ENCODE data around the gene CNGA3.
"Not testable (repeated sequence)": the region's sequence is repeated elsewhere in the genome, so short reads cannot be mapped to it uniquely, and the experiment has no call there.

Gene CNGA3

DNA sequence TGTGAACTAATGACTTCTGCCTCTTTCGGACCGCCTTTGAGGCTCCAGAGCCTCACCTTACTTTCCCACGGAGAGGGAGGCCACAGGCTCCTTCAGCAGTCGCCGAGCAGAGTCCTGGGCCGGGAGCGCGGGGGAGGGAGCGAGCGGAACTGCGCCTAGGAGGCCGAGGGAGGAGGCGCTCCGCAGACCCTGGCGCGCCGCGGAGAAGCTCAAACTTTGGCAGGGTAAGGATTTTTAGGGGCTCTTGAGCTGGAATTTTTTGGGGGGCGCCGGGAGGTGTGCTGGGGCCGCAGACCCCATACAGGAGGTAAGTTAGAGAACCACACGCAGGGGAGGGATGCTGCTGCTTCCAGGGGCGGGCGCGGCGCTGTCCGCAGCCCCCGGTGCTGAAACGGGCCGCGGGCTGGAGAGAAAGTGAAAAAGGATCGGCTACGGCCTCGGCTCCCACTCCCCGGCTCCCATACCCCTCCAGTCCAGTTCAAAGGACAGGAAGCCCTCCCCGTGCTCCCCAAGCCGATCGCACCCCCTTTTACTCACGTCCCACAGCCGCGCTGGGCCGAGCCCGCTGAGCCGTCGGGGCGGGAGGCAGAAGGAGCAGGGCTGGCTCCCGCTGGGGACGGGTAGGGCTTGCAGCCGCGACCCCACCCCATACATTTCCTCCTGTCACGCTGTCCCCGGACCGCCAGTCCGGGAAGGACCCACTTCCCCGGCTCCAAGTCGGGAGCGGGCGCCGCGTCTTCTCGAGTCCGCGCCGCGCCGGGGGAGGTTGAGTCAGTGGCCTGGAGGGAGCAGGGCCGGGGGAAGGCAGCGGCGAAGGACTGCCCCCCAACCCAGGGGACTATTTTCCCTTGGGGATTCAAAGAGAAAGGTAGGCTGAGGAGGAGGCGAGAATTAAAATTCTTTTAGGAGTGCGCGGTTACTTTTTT lies at the start of gene CNGA3:
CNGA3 (plus strand) TSS at position 146 of the 926 bp plus-strand sequence. CDS start 23,520 bp downstream, outside the sequence.
- peak in 1 of 2 experiments; percentile 9 for DNase-seq

DNA sequence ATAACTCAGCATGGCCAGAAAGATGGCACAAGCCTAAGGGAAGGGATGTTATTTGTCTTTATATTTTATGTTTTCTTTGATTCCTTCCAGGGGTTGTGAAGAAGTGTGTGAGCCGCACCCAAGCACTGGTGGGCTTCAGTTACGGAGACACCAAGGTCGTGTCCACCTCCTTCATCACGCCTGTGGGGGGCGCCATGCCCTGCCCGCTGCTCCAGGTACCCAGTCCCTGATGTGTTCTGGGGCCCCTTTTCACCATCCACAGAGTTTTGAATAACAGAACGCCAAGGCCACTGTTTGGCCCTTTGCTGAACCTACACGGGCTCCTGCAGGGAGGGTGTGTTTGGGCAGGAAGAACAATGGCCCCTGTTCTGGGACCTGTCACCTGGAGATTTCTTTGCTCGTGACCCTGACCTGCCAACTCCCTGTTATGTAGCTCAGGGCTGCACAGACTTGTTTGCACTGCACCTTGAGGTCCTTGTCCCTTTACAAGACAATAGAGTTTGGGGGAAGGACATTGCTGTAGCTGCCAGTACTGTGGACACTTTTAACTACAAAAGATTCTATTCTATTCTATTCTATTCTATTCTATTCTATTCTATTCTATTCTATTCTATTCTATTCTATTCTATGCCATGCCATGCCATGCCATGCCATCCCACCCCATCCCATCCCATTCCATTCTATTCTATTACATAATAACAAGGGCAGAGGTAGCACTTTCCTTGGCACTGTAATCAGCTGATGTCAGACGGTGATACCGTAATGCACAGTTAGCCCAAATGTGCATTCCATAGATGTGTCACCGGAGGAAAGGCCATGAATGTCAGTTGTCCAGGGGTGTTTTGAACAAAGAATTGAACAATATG lies 48.2 kb upstream of the CNGA3 start:
- no peak for DNase-seq

DNA sequence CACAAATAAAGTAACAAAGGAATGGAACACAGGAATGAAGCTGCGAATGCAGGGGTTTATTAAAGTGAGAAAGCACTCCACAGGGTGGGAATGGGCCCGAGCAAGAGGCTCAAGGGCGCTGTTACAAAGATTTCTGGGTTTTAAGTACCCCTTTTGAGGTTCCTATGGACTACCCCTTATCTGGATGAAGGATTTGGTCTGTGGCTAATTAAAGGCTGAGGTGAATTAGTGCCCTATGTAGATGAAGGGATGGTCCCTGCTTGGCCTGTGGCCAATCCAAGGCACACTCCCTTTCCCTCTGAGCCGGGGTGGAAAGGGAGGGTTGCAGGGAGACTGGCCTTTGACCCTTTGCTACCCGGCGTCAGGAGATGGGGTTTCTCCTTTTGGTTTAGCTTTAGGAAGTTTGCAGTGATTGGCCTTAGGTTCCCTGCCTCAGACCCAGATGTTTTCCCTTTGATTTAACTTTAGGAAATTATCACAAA lies 47.5 kb upstream of the CNGA3 start:
- DNase-seq: no peak

DNA sequence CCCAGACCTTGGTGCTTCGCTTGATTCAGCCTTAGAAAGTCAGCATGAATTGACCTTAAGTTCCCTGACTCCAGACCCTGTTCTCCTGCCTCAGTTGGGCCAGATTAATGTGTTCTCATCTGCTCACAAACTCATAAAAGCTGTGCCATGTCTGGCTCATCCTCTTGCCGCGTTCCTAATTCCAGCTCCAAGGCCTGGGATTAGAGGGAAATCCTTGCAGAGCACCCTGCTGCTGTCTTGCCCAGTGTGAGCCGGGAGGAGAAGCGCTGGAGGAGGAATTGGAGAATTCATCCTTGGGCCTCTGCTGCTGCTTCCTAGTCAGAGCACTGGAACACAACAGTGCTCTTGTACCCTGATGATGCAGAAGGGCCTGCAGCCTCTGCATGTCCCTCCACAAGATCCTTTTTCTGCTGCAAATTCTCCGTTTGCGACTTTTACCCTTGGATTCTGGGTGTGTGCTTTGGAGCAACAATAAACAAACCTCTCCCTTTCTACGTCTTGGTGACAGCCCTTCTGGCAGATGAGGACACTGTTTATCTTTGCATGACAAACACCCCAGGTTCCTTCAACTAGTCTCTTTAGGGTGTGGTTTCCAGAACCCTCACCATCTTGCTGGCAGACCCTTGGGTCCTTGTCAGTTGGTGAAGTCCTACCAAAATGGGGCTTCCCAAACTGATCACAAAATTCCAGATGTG lies 46.9 kb upstream of the CNGA3 start:
- no peak for DNase-seq

DNA sequence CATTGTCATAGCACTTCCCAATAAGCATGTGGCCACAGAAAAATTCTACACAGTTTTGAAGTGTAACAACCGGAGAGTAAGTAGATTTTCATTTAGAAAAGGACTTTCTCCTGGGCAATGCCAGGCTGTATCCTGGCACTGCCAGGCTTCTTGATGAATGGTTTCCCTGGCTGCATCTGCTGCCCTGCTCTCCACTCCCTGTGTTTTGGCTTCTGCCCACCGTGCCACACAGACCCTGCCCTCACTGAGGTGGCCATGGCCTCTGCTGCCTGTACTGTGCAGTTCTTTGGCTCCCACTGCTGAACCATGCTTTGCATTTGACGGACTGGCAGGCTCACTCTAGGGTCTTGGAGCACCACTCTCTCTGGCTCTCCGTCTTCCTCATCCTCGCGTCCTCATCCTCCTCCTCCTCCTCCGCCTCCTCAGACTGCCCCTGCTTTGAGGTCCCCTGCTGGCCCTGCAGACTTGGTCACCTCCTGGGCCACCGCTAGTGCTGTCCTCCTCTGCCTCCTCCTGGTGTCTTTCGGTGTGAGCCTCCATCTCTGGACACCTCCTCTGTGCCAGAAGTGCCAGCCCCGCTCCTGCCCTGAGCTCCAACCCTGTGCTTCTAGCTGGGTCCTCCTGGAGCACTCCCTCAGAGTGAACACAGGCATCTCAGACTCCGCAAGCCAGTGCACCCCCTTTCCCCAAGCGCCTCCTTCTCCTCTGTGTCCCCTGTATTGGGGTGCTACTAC lies 45.9 kb upstream of the CNGA3 start:
- DNase-seq: no peak

DNA sequence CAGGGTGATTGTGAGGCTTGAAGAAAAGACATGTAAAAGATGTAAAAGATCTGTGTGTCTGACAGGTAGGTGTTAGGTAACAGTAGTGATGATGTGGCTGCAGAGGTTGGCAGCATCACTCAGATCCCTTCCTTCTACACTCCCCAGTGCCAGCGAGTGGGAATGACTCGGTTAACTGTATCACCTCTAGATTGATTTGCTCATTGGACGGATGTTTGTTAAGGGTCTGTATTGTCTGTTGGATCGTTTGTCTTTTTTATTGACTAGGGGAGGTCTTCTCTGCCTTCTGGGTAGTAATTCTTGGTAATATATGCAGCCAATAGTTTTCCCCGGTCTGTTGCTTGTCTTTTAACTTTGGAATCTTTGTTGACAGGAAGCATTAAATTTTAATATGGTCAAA lies 44.8 kb upstream of the CNGA3 start:
- DNase-seq: no peak

DNA sequence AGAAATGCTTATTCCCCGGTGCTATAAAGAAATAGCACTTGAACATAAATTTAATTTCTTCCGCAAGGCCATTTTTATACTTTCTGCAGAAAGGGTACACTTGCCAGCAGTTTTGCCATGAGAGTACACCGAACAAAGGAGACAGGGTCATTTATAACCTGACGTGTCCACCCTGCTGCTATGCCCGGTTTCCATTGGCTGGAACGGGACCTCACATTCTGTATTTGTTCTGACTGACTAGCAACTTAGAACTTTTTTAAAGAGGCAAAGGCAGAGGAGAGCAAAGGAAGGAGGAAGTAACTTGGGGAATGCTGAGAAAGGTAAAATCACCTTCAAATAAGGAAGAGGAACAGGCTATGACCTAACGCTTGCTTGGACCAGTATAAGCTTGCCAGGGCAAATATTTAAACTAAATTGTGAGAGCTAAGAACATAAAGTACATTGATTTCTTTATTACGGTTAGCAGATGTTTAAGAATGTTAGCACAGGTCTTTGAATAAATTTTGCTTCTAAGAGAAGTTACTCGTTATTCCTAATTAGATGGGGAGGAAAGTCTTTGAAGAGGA lies 39.0 kb upstream of the CNGA3 start:
- not testable (repeated sequence) for DNase-seq

DNA sequence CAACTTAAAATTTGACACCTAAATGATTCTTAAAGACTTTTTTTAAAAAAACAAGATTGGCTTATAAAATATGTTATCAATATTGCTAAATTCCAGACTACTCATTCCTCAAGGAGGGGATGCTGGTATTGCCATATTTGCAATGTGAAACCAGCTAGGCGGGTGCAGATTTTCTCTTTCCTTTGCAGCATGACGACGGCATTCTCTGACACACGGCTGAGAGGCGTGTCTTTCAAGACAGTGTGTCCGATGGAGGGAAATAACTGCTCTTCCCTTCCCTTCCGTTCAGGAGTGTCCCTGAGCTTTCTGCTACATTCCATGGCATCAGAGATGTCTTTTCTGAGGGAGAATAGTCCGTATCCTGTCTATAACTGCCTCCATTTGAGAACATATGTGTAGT lies 38.2 kb upstream of the CNGA3 start:
- DNase-seq: no peak

DNA sequence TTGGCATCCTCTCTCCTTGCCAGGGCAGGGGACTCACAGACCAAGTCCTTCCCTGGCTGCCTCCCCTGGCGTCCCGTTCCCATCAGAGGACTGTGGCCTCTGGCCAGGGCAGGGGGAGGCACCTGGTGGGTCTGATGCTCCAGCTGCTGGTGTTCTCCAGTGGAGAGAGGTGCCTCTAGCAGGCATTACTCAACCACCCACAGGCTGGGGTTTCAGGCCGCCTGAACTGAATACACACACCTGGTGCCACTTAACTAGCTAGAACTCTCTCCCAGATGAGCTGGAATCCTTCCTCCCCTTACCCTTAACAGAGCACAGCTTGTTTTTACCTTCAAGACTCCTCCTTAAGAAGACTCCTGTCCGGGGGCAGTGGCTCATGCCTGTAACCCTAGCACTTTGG lies 37.7 kb upstream of the CNGA3 start:
- no peak for DNase-seq

DNA sequence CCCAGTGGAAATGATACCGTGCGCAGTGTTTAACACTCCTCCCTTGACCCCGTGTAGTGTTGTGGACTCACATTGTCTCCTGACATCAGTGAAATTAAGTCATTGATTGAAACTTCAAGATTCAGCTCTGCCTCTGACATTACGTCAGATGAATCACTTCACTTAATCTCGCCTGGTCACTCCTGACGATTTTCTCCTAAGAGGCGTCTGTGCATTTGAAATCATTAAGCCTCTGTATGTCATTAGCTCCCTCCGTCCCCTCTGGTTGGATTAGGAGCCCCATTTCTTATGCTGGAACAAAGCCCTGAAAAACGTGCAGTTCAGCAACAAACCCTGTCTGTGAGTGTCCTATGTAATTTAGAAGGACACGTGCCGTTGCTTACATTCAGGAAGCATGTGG lies 36.7 kb upstream of the CNGA3 start:
- no peak for DNase-seq

DNA sequence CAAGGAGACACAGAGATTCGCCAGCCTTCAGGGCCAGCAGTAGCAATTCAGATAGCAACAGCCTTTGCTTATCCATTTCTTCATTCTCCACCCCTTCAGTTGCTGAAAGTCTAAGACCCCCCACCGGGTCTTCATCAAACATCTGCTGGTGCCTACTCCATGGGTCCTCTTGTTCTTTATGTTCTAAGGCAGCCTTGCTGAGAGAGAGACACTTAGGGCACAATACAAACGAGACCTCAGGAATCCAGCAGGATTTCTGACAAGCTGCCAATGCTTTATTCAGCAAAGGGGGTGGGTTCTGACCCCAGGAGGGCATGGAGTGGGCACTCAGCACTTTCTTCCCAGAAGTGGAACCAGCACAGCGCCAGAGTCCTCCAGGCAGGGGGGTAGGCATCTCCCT lies 36.2 kb upstream of the CNGA3 start:
- DNase-seq: no peak

DNA sequence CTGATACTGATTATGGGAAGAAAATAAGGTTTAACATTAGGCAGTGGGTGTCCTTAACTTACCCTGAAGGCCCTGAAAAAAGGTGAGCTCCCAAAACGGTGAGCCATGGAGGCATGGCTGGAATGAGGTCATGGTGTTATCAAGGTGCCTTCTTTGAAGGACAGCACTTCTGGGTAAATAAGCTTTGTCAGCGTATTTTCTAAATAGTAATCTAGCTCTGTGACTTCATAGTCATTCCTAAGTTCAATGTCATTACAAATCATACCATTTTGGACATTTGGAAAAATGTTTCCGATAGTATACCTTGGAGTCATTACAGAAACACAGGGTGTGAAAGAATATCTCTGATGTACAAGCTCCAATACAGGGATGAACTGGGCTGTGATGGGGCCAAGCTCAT lies 35.2 kb upstream of the CNGA3 start:
- no peak for DNase-seq

DNA sequence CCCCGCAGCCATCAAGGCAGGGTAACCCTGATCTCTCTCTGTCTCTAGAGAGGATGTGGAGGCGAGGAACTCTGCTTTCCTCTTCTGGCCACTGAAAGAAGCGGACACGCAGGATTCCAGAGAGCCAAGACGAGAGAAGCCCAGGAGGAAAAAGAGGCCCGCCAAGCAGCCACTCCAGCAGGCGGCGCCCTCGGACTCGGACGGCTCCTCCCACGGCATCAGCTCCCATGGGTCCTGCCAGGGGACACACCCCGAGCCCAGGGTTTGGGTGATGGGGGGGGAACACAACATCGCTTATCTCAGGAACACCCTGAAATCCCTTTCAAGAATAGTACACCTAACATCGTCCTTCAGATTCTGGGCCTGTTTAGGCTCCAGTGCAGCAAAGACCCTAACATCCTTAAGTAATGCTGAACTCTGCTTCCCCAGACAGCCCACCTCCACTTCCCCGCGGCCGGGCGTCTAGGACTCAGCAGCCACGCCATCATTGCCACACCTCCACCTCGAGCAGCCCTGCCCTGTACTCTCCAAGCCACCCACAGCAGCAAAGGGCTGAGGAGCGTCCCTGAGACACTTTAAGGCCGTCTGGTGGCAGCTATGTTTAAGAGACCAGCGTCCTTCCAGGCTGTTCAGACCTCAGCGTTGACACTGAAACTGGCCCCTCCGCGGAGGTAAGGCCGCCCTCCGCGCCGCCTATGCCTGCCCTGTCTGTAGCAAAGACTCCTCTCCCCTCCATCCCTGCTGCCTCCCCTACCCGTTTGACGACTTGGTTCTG lies 34.3 kb upstream of the CNGA3 start:
- no peak for DNase-seq

DNA sequence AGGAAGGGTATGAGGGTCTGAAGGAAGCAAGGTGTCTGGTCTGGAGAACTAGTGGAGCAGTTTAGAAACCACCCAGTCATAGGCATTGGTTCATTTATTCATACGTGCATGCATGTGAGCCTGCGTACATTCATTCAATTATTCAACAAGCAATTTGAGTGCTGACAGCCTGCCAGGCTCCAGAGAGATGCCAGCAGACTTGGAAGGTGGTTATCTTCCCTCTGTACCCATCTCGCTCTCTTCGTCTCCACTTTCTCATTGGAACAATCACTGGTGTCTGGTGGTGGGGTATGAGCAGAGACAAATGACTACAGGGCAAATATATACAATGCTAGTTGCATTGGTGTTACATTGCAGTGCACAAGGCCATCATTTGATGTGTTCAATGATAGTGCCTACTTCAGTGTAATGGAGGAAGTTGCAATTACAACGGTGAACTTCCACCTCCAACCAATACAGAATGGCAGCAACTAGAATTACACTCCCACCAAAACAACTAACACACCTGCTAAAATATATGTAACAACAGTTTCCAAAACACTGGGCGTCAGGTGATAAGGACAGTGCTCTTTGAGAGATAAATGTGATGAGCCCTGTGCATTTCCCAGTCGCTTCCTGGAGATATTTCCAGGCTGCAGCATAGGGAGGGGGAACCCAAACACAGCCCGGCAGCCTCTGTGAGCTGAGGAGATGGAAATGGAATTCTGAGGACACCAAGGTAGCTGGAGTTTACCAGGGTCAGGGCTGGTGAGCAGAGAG lies 32.6 kb upstream of the CNGA3 start:
- DNase-seq: no peak

DNA sequence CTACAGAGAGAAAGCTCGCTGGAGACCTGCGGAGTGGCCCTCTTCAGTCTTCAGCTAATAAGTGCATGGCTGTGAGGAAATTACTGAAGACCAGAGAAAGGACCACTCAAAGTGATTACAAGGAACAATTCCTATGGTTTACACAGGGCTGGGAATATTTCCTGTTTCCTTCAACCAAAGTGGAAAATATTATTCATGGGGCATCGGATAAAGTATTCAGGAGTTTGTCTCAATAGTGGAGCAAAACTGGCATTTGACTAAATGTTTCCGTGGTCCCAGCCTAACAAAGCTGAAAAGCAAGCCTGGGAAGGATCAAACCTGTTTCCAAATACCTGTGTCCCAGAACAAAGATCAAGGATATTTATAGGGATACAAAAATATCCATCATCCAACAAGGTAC lies 32.0 kb upstream of the CNGA3 start:
- DNase-seq: no peak

DNA sequence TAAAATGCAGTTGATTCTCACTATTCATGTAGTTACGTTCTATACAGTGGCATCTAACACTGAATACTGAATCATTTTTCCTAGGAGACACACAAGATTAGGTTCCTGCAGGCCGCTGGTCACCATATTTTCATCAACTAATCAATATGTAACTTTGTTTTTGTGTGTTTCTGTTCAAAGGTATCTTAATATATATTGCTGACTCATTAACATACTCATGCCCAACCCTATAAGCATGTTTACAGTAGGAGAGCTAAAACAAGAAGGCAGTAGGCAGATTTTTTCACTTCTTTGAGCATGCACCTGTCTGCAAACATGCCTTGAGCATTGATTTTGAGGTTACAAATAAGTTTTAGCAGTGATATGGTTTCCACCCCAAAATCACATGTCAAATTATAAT lies 30.3 kb upstream of the CNGA3 start:
- no peak for DNase-seq

DNA sequence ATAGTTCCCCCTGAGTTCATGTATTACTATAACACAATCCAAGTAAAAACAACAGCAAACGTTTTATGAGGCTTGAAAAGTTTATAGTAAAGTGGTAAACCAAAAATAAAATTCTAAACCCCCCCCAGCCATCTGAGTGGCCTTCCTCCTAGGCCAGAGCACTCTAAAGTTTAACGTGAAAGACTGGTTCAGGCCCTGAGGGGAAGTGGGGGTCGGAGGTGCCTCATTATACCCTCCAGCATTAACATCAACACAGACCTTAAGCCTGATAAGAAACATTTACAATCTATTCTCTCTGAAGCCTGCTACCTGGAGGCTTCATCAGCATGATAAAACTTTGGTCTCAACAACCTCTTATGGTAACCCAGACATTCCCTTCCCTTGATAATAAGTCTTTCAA lies 29.0 kb upstream of the CNGA3 start:
- no peak for DNase-seq

DNA sequence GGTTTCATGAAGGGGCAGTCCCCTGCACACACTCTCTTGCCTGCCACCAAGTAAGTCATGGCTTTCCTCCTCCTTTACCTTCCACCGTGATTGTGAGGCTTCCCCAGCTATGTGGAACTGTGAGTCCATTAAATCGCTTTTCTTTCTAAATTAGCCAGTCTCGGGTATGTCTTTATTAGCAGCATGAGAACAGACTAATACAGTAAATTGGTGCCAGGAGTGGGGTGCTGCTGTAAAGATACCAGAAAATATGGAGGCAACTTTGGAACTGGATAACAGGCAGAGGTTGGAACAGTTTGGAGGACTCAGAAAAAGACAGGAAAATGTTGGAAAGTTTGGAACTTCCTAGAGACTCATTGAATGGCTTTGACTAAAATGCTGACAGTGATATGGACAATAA lies 26.1 kb upstream of the CNGA3 start:
- not testable (repeated sequence) for DNase-seq

DNA sequence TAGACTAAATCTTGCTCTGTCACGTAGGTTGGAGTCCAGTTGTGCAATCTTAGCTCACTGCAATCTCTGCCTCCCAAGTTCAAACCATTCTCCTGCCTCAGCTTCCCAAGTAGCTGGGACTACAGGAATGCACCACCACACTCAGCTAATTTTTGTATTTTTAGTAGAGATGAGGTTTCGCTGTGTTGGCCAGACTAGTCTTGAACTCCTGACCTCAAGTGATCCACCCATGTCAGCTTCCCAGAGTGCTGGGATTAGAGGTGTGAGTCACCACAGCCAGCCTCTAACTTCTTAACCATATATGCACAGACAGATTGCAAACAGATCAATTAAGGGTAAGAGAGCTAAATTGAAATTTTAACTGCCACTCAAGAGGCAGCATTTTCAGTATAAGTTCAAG lies 22.1 kb upstream of the CNGA3 start:
- DNase-seq: no peak

DNA sequence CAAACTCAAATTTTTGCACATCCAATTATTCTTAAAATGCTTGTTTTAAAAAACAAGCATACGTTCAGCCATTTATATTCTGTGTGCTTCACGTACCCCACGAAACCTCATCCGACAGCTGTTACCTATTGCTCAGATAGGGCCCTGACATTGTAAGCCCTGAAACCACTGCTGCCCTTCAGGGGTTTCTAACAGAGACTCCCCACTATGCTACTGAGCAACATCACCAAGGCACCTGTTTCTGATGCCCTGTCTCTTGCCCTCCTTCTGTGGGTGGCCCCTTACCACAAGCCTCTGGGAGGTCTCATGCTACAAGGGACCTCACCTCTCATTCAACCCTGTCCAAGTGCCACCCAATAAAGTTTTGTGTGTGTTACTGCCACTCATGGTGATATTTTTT lies 18.5 kb upstream of the CNGA3 start:
- no peak for DNase-seq
